Panc1 (cell line): ENCODE data around the gene CATSPERD.

Experiments used
- CTCF ChIP-seq: fragments of 450-650 bp; IDR thresholded peaks from 2 replicates; pipeline ENCODE4 v1.5.1; 2017; ENCODE audit warnings: mild to moderate bottlenecking
- POLR2AphosphoS5 ChIP-seq: IDR thresholded peaks from 2 replicates; pipeline ENCODE4 v1.6.1; 2012; ENCODE audit warnings: mild to moderate bottlenecking, low read depth, low read length, moderate library complexity
- REST ChIP-seq, 2 experiments: IDR thresholded peaks; 2 replicates each; pipeline ENCODE4 v1.6.1; 2011 to 2012; ENCODE audit warnings: low read depth in 2 of 2, control low read depth in 1 of 2, low read length in 1 of 2, mild to moderate bottlenecking in 1 of 2, moderate library complexity in 1 of 2; ENCODE audit not compliant: insufficient read depth in 1 of 2
- TCF7L2 ChIP-seq: IDR thresholded peaks from 2 replicates; pipeline ENCODE4 v1.6.1; 2011; ENCODE audit warnings: mild to moderate bottlenecking, low read depth, low read length, inconsistent platforms

DNA sequence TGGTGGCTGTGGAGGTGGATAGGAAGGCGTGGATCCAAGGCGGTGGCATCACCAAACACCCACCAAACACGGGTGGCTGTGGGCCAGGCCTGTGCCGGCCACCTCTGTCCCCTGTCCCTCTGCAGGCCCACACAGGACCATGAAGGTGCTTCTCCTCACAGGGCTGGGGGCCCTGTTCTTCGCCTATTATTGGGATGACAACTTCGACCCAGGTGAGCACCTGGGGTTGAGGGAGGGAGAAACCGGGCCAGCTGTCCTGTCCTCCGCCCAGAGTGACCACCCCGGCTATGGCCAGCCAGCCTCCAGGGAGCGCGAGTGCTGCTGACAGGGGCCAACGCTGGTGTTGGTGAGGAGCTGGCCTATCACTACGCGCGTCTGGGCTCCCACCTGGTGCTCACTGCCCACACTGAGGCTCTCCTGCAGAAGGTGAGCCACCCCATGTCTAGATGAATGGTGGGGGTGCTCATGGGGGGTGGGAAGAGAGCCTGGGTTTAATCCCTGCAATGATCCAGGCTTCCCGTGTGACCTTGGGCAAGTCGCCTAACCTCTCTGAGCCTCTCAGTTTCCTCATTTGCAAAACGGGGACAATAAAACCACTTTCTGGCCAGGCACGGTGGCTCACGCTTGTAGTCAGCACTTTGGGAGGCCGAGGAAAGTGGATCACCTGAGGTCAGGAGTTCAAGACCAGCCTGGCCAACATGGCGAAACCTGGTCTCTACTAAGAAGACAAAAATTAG, 35.6 kb upstream of the CATSPERD start:
- no peak for TF ChIP-seq REST (IDR thresholded peaks at IDR 0.05; ENCODE audit: insufficient read depth in 1 of 2, low read depth in 2 of 2, low read length in 1 of 2)
- no peak for TF ChIP-seq CTCF
- no peak for TF ChIP-seq POLR2AphosphoS5
- no peak for TF ChIP-seq TCF7L2
